Lower lobe of right lung (tissue), 2 donors: ENCODE data around the gene RNF126. TPM values are rescaled to one million over a fixed set of nuclear protein-coding genes. Genes with fewer than 3 reads are reported as not detected.

Experiments
- ATAC-seq, 2 donors: fragments of 200-7000 bp; cut with Tn5 transposase; one replicate each; pipeline ENCODE4 v1.9.1; 2020 to 2022; ENCODE audit warnings: mild to moderate bottlenecking in 2 of 2, moderate library complexity in 2 of 2
- DNase-seq: peaks from one replicate; pipeline ENCODE4 v3.0.0-alpha.2; 2020
- H3K27ac ChIP-seq: fragments of 200-600 bp; one replicate; pipeline ENCODE4 v1.8.0; 2022
- H3K27me3 ChIP-seq: fragments of 200-600 bp; one replicate; pipeline ENCODE4 v1.8.0; 2022; ENCODE audit warnings: low read depth
- H3K36me3 ChIP-seq: fragments of 200-600 bp; one replicate; pipeline ENCODE4 v1.8.0; 2022; ENCODE audit warnings: mild to moderate bottlenecking
- H3K4me1 ChIP-seq: fragments of 200-600 bp; one replicate; pipeline ENCODE4 v1.8.0; 2022
- H3K4me3 ChIP-seq: fragments of 200-600 bp; one replicate; pipeline ENCODE4 v1.8.0; 2022; ENCODE audit warnings: mild to moderate bottlenecking
- H3K9me3 ChIP-seq: fragments of 200-600 bp; one replicate; pipeline ENCODE4 v1.8.0; 2022
- intact Hi-C: fragments of 100-400 bp; cut with DNase I; formaldehyde crosslinking; loops from one replicate; pipeline ENCODE4 v1.11.0; 2022
- total RNA-seq: library from RNA; stranded (reverse); fragmentation: NEBNext Ultra II Directional; extraction: Animal tissue kit (Norgen Biotek cat#: 25700); gene quantifications from one replicate; pipeline ENCODE4 v1.2.1, GENCODE V29; 2021
- TF ChIP-seq, protein P1 (sequence below): fragments of 200-600 bp; IDR thresholded peaks from one replicate; pipeline ENCODE4 v1.8.0; 2022; ENCODE audit warnings: antibody characterized with exemption, mild to moderate bottlenecking
- donor health status: DM: no; HTN: yes; CAD: no; lungs with severe emphysema.

The RNF126 gene
- total RNA-seq, 1 donor from 2014 or later: 27.0 TPM

DNA sequence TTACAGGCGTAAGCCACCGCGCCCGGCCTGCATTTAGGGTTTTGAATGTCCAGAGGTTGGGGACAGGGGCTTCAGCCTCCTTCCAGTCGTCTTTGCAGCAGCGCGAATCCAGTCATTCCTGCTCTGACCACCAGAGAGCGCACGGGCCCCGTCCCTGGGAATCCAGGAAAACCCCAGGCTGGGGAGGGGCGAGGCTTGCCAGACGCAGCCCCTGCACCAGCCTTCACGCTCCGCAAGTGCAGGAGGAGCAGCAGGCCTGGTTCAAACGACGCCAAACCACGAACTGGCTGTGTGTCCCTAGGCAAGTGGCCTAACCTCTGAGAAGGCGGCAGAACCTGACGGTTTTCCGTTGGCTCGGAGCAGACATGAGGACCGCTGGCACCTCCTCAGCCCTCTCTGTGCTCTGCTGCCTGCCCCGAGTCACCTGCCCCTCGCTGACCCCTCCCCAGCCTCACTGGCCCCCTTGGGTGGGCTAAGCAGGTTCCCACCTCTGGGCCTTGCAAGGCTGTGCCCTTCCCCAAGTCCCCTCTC lies 2.0 kb upstream of the RNF126 start:
- H3K4me3 ChIP-seq: peak overlapping the region; percentile 34
- DNase-seq: peak; percentile 86

GRCh38 chr19:663682-664117 lies 686 bp upstream of the RNF126 start:
- H3K36me3 ChIP-seq: no peaks in the 10 kb centered on the region
- TF ChIP-seq, protein P1, sequence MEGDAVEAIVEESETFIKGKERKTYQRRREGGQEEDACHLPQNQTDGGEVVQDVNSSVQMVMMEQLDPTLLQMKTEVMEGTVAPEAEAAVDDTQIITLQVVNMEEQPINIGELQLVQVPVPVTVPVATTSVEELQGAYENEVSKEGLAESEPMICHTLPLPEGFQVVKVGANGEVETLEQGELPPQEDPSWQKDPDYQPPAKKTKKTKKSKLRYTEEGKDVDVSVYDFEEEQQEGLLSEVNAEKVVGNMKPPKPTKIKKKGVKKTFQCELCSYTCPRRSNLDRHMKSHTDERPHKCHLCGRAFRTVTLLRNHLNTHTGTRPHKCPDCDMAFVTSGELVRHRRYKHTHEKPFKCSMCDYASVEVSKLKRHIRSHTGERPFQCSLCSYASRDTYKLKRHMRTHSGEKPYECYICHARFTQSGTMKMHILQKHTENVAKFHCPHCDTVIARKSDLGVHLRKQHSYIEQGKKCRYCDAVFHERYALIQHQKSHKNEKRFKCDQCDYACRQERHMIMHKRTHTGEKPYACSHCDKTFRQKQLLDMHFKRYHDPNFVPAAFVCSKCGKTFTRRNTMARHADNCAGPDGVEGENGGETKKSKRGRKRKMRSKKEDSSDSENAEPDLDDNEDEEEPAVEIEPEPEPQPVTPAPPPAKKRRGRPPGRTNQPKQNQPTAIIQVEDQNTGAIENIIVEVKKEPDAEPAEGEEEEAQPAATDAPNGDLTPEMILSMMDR: no peak
- DNase-seq (no peak), ATAC-seq (peak; percentile 2)
- intact Hi-C loops: no loop called here
- no peaks in the 10 kb centered on the region for H3K27me3 ChIP-seq
- peak overlapping the region; percentile 100 for H3K4me3 ChIP-seq
- peak overlapping the region; percentile 94 for H3K27ac ChIP-seq
- peaks cover 52% of the 10 kb centered on the region for H3K4me1 ChIP-seq
- H3K9me3 ChIP-seq: no peaks in the 10 kb centered on the region

More for the DNA sequence above, 2.0 kb upstream of the RNF126 start:
- intact Hi-C loops: loop anchor here (5.0 kb wide), 1 partner anchor 67 kb away; no protein-coding TSS in a partner anchor
- H3K4me1 ChIP-seq: peaks cover 39% of the 10 kb centered on the region
- ATAC-seq: peak; percentile 59 to 63
- H3K27ac ChIP-seq: peak overlapping the region; percentile 53
- H3K36me3 ChIP-seq: no peaks in the 10 kb centered on the region
- TF ChIP-seq, protein P1: peak; percentile 92
- no peaks in the 10 kb centered on the region for H3K9me3 ChIP-seq
- H3K27me3 ChIP-seq: no peaks in the 10 kb centered on the region

- no peaks in the 10 kb centered on the region for H3K36me3 ChIP-seq
- no peaks in the 10 kb centered on the region for H3K9me3 ChIP-seq
- DNase-seq (peak; percentile 80), ATAC-seq (peak; percentile 5 to 44)
- TF ChIP-seq, protein P1: no peak
- peak overlapping the region; percentile 91 for H3K27ac ChIP-seq
- no peaks in the 10 kb centered on the region for H3K27me3 ChIP-seq
- peak overlapping the region; percentile 100 for H3K4me3 ChIP-seq
- peaks cover 65% of the 10 kb centered on the region for H3K4me1 ChIP-seq
- intact Hi-C loops: no loop called here
Measured at GRCh38 chr19:662207-662961, 630 bp downstream of the RNF126 start.

GRCh38 chr19:661427-662196 lies 1.4 kb downstream of the RNF126 start:
- intact Hi-C loops: no loop called here
- Histone ChIP-seq H3K27me3 (no peaks in the 10 kb centered on the region), H3K36me3 (no peaks in the 10 kb centered on the region), H3K9me3 (no peaks in the 10 kb centered on the region), H3K27ac (peak overlapping the region; percentile 91), H3K4me3 (peak overlapping the region; percentile 100), H3K4me1 (peaks cover 65% of the 10 kb centered on the region)
- DNase-seq: no peak
- TF ChIP-seq, protein P1: no peak
- ATAC-seq: peak; percentile 5 to 35

DNA sequence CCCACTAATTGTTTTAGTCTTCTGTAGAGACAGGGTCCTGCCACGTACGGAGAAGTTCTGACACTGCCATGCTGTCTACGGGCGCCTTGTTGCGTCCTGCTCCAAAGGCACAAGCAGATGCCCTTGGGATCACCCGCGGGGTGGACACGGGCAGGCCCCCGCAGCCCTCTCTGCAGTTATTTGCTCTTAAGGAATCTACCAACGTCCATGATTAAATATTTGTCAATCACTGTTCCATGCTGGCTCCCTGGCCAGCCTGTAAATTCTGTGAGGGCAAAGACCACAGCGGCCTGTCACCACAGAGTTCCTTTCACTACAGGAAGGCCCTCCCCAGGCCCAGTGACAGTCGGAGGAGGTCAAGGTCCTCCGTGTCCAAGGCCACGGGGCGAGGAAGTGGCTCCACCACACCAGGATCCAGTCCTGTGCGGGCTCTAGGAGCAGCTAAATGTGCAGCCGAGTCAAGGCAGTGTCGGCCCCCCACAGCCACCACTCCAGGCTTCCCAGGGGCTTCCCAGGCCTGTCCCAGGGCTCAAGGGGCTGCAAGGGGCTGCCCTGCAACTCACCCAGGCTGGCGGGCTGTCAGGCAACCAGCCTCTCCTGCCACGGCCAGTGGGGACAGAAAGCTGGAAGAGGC lies 2.1 kb downstream of the RNF126 start:
- no peak for DNase-seq
- intact Hi-C loops: no loop called here
- TF ChIP-seq, protein P1: no peak
- peak overlapping the region; percentile 100 for H3K4me3 ChIP-seq
- H3K4me1 ChIP-seq: peaks cover 65% of the 10 kb centered on the region
- no peaks in the 10 kb centered on the region for H3K27me3 ChIP-seq
- no peaks in the 10 kb centered on the region for H3K9me3 ChIP-seq
- no peak for ATAC-seq
- peak overlapping the region; percentile 91 for H3K27ac ChIP-seq
- no peaks in the 10 kb centered on the region for H3K36me3 ChIP-seq
